Measurements from ENCODE around the gene RSBN1.

DNA sequence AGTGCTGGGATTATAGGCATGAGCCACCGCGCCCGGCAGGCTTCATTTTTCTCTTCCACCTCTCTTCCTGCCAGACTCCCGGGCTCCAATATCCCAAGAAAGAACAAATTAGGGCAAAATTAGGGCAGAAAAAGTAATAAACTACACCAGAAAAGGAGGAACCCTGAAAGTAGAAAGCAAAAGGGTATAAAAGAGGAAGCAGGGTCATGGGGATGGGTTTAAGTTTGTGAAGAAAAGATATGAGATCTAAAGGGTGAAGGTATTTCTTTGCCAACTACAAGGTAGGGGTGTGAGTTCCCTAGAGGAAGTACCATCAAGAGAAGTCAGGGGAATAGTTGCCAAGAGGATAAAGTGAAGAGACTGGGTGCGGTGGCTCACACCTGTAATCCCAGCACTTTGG is 49.4 kb upstream of the RSBN1 start:
- TF ChIP-seq POLR2A (IDR thresholded peaks at IDR 0.05): no peak
- TF ChIP-seq, protein P1, sequence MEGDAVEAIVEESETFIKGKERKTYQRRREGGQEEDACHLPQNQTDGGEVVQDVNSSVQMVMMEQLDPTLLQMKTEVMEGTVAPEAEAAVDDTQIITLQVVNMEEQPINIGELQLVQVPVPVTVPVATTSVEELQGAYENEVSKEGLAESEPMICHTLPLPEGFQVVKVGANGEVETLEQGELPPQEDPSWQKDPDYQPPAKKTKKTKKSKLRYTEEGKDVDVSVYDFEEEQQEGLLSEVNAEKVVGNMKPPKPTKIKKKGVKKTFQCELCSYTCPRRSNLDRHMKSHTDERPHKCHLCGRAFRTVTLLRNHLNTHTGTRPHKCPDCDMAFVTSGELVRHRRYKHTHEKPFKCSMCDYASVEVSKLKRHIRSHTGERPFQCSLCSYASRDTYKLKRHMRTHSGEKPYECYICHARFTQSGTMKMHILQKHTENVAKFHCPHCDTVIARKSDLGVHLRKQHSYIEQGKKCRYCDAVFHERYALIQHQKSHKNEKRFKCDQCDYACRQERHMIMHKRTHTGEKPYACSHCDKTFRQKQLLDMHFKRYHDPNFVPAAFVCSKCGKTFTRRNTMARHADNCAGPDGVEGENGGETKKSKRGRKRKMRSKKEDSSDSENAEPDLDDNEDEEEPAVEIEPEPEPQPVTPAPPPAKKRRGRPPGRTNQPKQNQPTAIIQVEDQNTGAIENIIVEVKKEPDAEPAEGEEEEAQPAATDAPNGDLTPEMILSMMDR (IDR thresholded peaks at IDR 0.05): no peak
